Measurements from ENCODE around the gene CAPN5.

- no peak for TF ChIP-seq CTCF (IDR thresholded peaks at IDR 0.05)
- TF ChIP-seq POLR2A (IDR thresholded peaks at IDR 0.05) = no peak
These were observed 6.1 kb downstream of the CAPN5 start for GRCh38 chr11:77072851-77073327.
